ENCODE data around the gene ADCY4. TPM values are rescaled to one million over a fixed set of nuclear protein-coding genes. Genes with fewer than 3 reads are reported as not detected.

The ADCY4 gene
- 42.7 TPM for total RNA-seq
- long read RNA-seq, partial matches to known transcripts = 10 of 31 reads
- long read RNA-seq, other reads (novel, unspliced or antisense) = 16 of 31 reads

GRCh38 chr14:24334431-24335291, at the start of gene ADCY4:
Gene ADCY4, minus strand, starts transcription at chr14:24335071. Its CDS starts 419 bp downstream, at chr14:24334652.
- DNase-seq (peak; percentile 66), ATAC-seq (peak in 1 of 2 donors; percentile 21)
- intact Hi-C loops (cut with DNase I) = no loop called here
- Histone ChIP-seq H3K4me3 (peak within 1 kb of the TSS; percentile 58), H3K4me1 (peaks cover 71% of the 10 kb centered on the region), H3K9me3 (no peaks in the 10 kb centered on the region), H3K27ac (peak within 1 kb of the TSS; percentile 83), H3K36me3 (peaks cover 26% of the 10 kb centered on the region), H3K27me3 (ENCODE audit: low read depth) (peaks cover 15% of the 10 kb centered on the region)
- no peak for TF ChIP-seq CTCF (IDR thresholded peaks at IDR 0.05)

- Histone ChIP-seq H3K4me3 (no peak overlapping the region), H3K4me1 (peaks cover 9% of the 10 kb centered on the region), H3K27ac (no peak overlapping the region), H3K27me3 (ENCODE audit: low read depth) (no peaks in the 10 kb centered on the region), H3K36me3 (no peaks in the 10 kb centered on the region), H3K9me3 (no peaks in the 10 kb centered on the region)
- no peak for TF ChIP-seq CTCF (IDR thresholded peaks at IDR 0.05)
- intact Hi-C loops (cut with DNase I) = no loop called here
- DNase-seq = no peak
- ATAC-seq = no peak
These were observed 49.3 kb upstream of the ADCY4 start for GRCh38 chr14:24384169-24384568.

- Histone ChIP-seq H3K27me3 (ENCODE audit: low read depth) (no peaks in the 10 kb centered on the region), H3K27ac (no peak overlapping the region), H3K36me3 (no peaks in the 10 kb centered on the region), H3K4me3 (no peak overlapping the region), H3K4me1 (no peaks in the 10 kb centered on the region), H3K9me3 (no peaks in the 10 kb centered on the region)
- ATAC-seq (no peak), DNase-seq (no peak)
- intact Hi-C loops (cut with DNase I) = no loop called here
- no peak for TF ChIP-seq CTCF (IDR thresholded peaks at IDR 0.05)
These were observed 47.1 kb upstream of the ADCY4 start for GRCh38 chr14:24382064-24382371.

GRCh38 chr14:24381363-24382063, 46.6 kb upstream of the ADCY4 start:
- H3K27ac ChIP-seq = no peak overlapping the region
- DNase-seq (no peak), ATAC-seq (no peak)
- intact Hi-C loops (cut with DNase I) = no loop called here
- no peak for TF ChIP-seq CTCF (IDR thresholded peaks at IDR 0.05)
- H3K36me3 ChIP-seq = no peaks in the 10 kb centered on the region
- no peak overlapping the region for H3K4me3 ChIP-seq
- no peaks in the 10 kb centered on the region for H3K9me3 ChIP-seq
- H3K27me3 ChIP-seq (ENCODE audit: low read depth) = no peaks in the 10 kb centered on the region
- no peaks in the 10 kb centered on the region for H3K4me1 ChIP-seq

- Histone ChIP-seq H3K4me3 (no peak overlapping the region), H3K36me3 (no peaks in the 10 kb centered on the region), H3K9me3 (no peaks in the 10 kb centered on the region), H3K27me3 (ENCODE audit: low read depth) (no peaks in the 10 kb centered on the region), H3K27ac (no peak overlapping the region), H3K4me1 (no peaks in the 10 kb centered on the region)
- no peak for TF ChIP-seq CTCF (IDR thresholded peaks at IDR 0.05)
- intact Hi-C loops (cut with DNase I) = no loop called here
- DNase-seq = no peak
- ATAC-seq = no peak
These were observed 45.2 kb upstream of the ADCY4 start for GRCh38 chr14:24379907-24380730.
